ENCODE measurements around the gene KCNQ5. TPM values are rescaled to one million over a fixed set of nuclear protein-coding genes. Genes with fewer than 3 reads are reported as not detected.

KCNQ5 gene
- total and polyA plus RNA-seq, 10 of the 15 experiments (the other 5 are each of a cell fraction or from before 2014, with no cell fraction given) = 0.60 to 16.2 (median 3.2) TPM

- ATAC-seq (no peak), DNase-seq (ENCODE audit: low read depth, low spot score) (no peak), FAIRE-seq (no peak)
- RAD21 ChIA-PET (ENCODE audit: unreplicated experiment) = no interaction called here
- no peak overlapping the region for H3K4me3 ChIP-seq
- no peak overlapping the region for H3K9ac ChIP-seq (ENCODE audit: control insufficient read depth, insufficient read depth, low read length)
- H3K27me3 ChIP-seq (replicated peaks in 1 of 2; ENCODE audit: control insufficient read depth in 2 of 2, insufficient read depth in 2 of 2, low read length in 1 of 2) = no peaks in the 10 kb centered on the region
- intact Hi-C loops (cut with micrococcal nuclease; ENCODE audit: unreplicated experiment) (no loop called here), in situ Hi-C loops (cut with MboI) (no loop called here)
- H3K4me1 ChIP-seq (ENCODE audit: control insufficient read depth, insufficient read depth, low read length) = no peaks in the 10 kb centered on the region
- no peak overlapping the region for H2AFZ ChIP-seq (ENCODE audit: control insufficient read depth, low read depth, low read length)
- CTCF ChIA-PET = interaction anchor here (0.6 to 0.9 kb wide), 2 partner anchors 9 to 11 kb away, joined by 3 read pairs; no protein-coding TSS in a partner anchor
- H4K20me1 ChIP-seq (ENCODE audit: control insufficient read depth, insufficient read depth) = no peaks in the 10 kb centered on the region
- WGBS (ENCODE audit: insufficient coverage, insufficient replicate concordance, low lambda C conversion rate, missing lambda C conversion rate) = 86% methylated on average over 1 of the region's 1 CpG
- peaks cover 2% of the 10 kb centered on the region for H3K79me2 ChIP-seq (ENCODE audit: control insufficient read depth, insufficient read depth, low read length)
- no peaks in the 10 kb centered on the region; the same call in 2 of the 3 replicates for H3K9me3 ChIP-seq (replicated peaks; ENCODE audit: control insufficient read depth, insufficient read depth, low read length)
- POLR2A ChIA-PET = no interaction called here
- H3K4me2 ChIP-seq (ENCODE audit: control insufficient read depth, insufficient read depth) = no peak overlapping the region
- BruUV-seq (replicated peaks) = no TSS peak
- no peak for TF ChIP-seq TCF7 (IDR thresholded peaks at IDR 0.05; ENCODE audit: borderline replicate concordance)
- TF ChIP-seq, protein P1, sequence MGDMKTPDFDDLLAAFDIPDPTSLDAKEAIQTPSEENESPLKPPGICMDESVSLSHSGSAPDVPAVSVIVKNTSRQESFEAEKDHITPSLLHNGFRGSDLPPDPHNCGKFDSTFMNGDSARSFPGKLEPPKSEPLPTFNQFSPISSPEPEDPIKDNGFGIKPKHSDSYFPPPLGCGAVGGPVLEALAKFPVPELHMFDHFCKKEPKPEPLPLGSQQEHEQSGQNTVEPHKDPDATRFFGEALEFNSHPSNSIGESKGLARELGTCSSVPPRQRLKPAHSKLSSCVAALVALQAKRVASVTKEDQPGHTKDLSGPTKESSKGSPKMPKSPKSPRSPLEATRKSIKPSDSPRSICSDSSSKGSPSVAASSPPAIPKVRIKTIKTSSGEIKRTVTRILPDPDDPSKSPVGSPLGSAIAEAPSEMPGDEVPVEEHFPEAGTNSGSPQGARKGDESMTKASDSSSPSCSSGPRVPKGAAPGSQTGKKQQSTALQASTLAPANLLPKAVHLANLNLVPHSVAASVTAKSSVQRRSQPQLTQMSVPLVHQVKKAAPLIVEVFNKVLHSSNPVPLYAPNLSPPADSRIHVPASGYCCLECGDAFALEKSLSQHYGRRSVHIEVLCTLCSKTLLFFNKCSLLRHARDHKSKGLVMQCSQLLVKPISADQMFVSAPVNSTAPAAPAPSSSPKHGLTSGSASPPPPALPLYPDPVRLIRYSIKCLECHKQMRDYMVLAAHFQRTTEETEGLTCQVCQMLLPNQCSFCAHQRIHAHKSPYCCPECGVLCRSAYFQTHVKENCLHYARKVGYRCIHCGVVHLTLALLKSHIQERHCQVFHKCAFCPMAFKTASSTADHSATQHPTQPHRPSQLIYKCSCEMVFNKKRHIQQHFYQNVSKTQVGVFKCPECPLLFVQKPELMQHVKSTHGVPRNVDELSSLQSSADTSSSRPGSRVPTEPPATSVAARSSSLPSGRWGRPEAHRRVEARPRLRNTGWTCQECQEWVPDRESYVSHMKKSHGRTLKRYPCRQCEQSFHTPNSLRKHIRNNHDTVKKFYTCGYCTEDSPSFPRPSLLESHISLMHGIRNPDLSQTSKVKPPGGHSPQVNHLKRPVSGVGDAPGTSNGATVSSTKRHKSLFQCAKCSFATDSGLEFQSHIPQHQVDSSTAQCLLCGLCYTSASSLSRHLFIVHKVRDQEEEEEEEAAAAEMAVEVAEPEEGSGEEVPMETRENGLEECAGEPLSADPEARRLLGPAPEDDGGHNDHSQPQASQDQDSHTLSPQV (IDR thresholded peaks at IDR 0.05) = no peak
- TF ChIP-seq MYC (IDR thresholded peaks at IDR 0.05; ENCODE audit: insufficient read depth, insufficient read length, insufficient replicate concordance, low read length, severe bottlenecking) = no peak
- no peak for TF ChIP-seq ZBTB11 (CRISPR knock-in tag; IDR thresholded peaks at IDR 0.05)
- TF ChIP-seq NR2F1 (conservative IDR thresholded peaks at IDR 0.05) = no peak
- TF ChIP-seq JUND (IDR thresholded peaks at IDR 0.05; ENCODE audit: low read depth, low read length) = no peak
- TF ChIP-seq STAT3 (IDR thresholded peaks at IDR 0.05; ENCODE audit: low read depth, low read length) = no peak
- TF ChIP-seq, protein P2, sequence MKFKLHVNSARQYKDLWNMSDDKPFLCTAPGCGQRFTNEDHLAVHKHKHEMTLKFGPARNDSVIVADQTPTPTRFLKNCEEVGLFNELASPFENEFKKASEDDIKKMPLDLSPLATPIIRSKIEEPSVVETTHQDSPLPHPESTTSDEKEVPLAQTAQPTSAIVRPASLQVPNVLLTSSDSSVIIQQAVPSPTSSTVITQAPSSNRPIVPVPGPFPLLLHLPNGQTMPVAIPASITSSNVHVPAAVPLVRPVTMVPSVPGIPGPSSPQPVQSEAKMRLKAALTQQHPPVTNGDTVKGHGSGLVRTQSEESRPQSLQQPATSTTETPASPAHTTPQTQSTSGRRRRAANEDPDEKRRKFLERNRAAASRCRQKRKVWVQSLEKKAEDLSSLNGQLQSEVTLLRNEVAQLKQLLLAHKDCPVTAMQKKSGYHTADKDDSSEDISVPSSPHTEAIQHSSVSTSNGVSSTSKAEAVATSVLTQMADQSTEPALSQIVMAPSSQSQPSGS (IDR thresholded peaks at IDR 0.05; ENCODE audit: low read length) = no peak
- no peak for TF ChIP-seq EED (IDR thresholded peaks at IDR 0.05; ENCODE audit: low read depth)
- no peak for TF ChIP-seq HDAC6 (IDR thresholded peaks at IDR 0.05; ENCODE audit: unreplicated experiment)
- TF ChIP-seq ZSCAN29 (IDR thresholded peaks at IDR 0.05) = no peak
- TF ChIP-seq, protein P3, sequence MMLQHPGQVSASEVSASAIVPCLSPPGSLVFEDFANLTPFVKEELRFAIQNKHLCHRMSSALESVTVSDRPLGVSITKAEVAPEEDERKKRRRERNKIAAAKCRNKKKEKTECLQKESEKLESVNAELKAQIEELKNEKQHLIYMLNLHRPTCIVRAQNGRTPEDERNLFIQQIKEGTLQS (IDR thresholded peaks at IDR 0.05; ENCODE audit: borderline replicate concordance, extremely low read depth, low read depth, low read length) = no peak
- no peaks in the 10 kb centered on the region; a peak in 2 of 4 replicates for H3K36me3 ChIP-seq (ENCODE audit: control insufficient read depth in 2 of 2, insufficient read depth in 2 of 2, low read length in 1 of 2)
- SMC1A ChIA-PET (ENCODE audit: uncharacterized antibody, unreplicated experiment) = interaction anchor here (0.7 to 1.8 kb wide), 5 partner anchors 9 to 43 kb away, joined by 3 to 5 read pairs (median 4); no protein-coding TSS in a partner anchor
- H3K27ac ChIP-seq (ENCODE audit: control insufficient read depth, insufficient read depth) = no peak overlapping the region
These were observed 51.0 kb downstream of the KCNQ5 start for GRCh38 chr6:72672906-72673305.

All from GM12878 (cell line).